H1 (cell line): ENCODE measurements around the gene ACKR1. TPM values are rescaled to one million over a fixed set of nuclear protein-coding genes. Genes with fewer than 3 reads are reported as not detected.

ENCODE experiments used
- CTCF ChIA-PET: fragments of 300-600 bp; sonication (Branson Sonifier 250); formaldehyde crosslinking; loops from one replicate; lab custom pipeline; 2021; ENCODE audit not compliant: partially characterized antibody; lab: Charles Lee
- POLR2A ChIA-PET: fragments of 300-600 bp; sonication (Branson Sonifier 250); formaldehyde crosslinking; loops from one replicate; lab custom pipeline; 2021; ENCODE audit warnings: inconsistent platforms; ENCODE audit not compliant: partially characterized antibody; lab: Charles Lee
- DNase-seq, 2 experiments: peaks; one replicate each; pipeline versions ENCODE4 v3.0.0 to v3.0.0-alpha.2; 2010 to 2022; ENCODE audit warnings: low spot score in 2 of 2, low read depth in 1 of 2, mixed read lengths in 1 of 2
- FAIRE-seq: peaks from 2 replicates; lab custom pipeline; 2011; peaks lifted over from hg19 to GRCh38; lab: Jason Lieb, UNC
- H2AFZ ChIP-seq: 2 replicates; pipeline ENCODE4 v1.8.1; 2012; ENCODE audit warnings: low read length, inconsistent platforms
- H2AK5ac ChIP-seq: 2 replicates; pipeline ENCODE4 v1.6.1; 2013; ENCODE audit warnings: low read depth, low read length
- H2BK120ac ChIP-seq: replicated peaks from 2 replicates; pipeline ENCODE3; 2013; ENCODE audit warnings: low read depth, low read length, inconsistent platforms
- H2BK12ac ChIP-seq: 2 replicates; pipeline ENCODE4 v1.6.1; 2013; ENCODE audit warnings: low read depth, low read length
- H2BK15ac ChIP-seq: 2 replicates; pipeline ENCODE4 v1.6.1; 2013; ENCODE audit warnings: low read length
- H2BK20ac ChIP-seq: 2 replicates; pipeline ENCODE4 v1.6.1; 2013; ENCODE audit warnings: low read length
- H2BK5ac ChIP-seq: 2 replicates; pipeline ENCODE4 v1.6.1; 2013; ENCODE audit warnings: low read depth, low read length
- H3K14ac ChIP-seq: 2 replicates; pipeline ENCODE4 v1.6.1; 2013; ENCODE audit warnings: inconsistent platforms; ENCODE audit not compliant: insufficient read length
- H3K18ac ChIP-seq: 2 replicates; pipeline ENCODE4 v1.6.1; 2013; ENCODE audit warnings: low read length; ENCODE audit errors: extremely low read depth
- H3K23ac ChIP-seq: 2 replicates; pipeline ENCODE4 v1.6.1; 2013; ENCODE audit warnings: inconsistent platforms; ENCODE audit not compliant: insufficient read length
- H3K23me2 ChIP-seq: 2 replicates; pipeline ENCODE4 v1.6.1; 2013; ENCODE audit warnings: low read depth, low read length
- H3K27ac ChIP-seq: 2 replicates; pipeline ENCODE4 v1.6.1; 2011; ENCODE audit warnings: low read depth, low read length, inconsistent platforms
- H3K27me3 ChIP-seq, 4 experiments: replicated peaks in 1 of 4; 1 replicate in 1 of 4; 2 replicates in 3 of 4; pipeline versions ENCODE4 v1.6.1 to v1.8.1; 2011 to 2013; ENCODE audit warnings: low read length in 3 of 4, mild to moderate bottlenecking in 3 of 4, inconsistent platforms in 2 of 4, mixed read lengths in 2 of 4, moderate library complexity in 1 of 4; ENCODE audit not compliant: control insufficient read depth in 3 of 4, insufficient read depth in 3 of 4; ENCODE audit errors: extremely low read depth in 1 of 4
- H3K36me3 ChIP-seq, 4 experiments: 2 replicates each; pipeline versions ENCODE4 v1.6.1 to v1.8.1; 2011 to 2013; ENCODE audit warnings: mild to moderate bottlenecking in 4 of 4, low read length in 3 of 4, moderate library complexity in 2 of 4, control low read depth in 1 of 4, inconsistent platforms in 1 of 4; ENCODE audit not compliant: insufficient read depth in 4 of 4, control insufficient read depth in 2 of 4
- H3K4ac ChIP-seq: replicated peaks from 2 replicates; pipeline ENCODE3; 2013; ENCODE audit warnings: low read length, low read depth, mixed read lengths, inconsistent platforms; ENCODE audit not compliant: insufficient read length
- H3K4me1 ChIP-seq, 4 experiments: replicated peaks in 1 of 4; 1 replicate in 1 of 4; 2 replicates in 3 of 4; pipeline versions ENCODE4 v1.6.1 to v1.8.1; 2011 to 2013; ENCODE audit warnings: low read length in 3 of 4, inconsistent platforms in 2 of 4, mixed read lengths in 1 of 4; ENCODE audit not compliant: insufficient read depth in 4 of 4, control insufficient read depth in 3 of 4
- H3K4me2 ChIP-seq, 2 experiments: 2 replicates each; pipeline versions ENCODE4 v1.6.1 to v1.8.1; 2011 to 2013; ENCODE audit warnings: low read depth in 2 of 2, low read length in 2 of 2, control low read depth in 1 of 2, inconsistent platforms in 1 of 2, mild to moderate bottlenecking in 1 of 2; ENCODE audit not compliant: insufficient read depth in 1 of 2
- H3K4me3 ChIP-seq, 4 experiments: fragments of 200-600, 300-600 bp in 1 of 4; sonication (generic), shearing (Covaris generic), sonication (Bioruptor Twin) in 1 of 4; 2 replicates each; pipeline versions ENCODE4 v1.5.1 to v1.8.1; 2011 to 2016; ENCODE audit warnings: low read length in 4 of 4, low read depth in 3 of 4, control low read depth in 2 of 4, inconsistent platforms in 2 of 4, mild to moderate bottlenecking in 2 of 4, mixed read lengths in 1 of 4, moderate library complexity in 1 of 4; ENCODE audit not compliant: insufficient read depth in 2 of 4; ENCODE audit errors: extremely low read depth in 1 of 4
- H3K56ac ChIP-seq: replicated peaks from 2 replicates; pipeline ENCODE3; 2013; ENCODE audit warnings: low read depth, mild to moderate bottlenecking, mixed read lengths, low read length, inconsistent platforms; ENCODE audit not compliant: insufficient read length
- H3K79me1 ChIP-seq: 2 replicates; pipeline ENCODE4 v1.6.1; 2013; ENCODE audit warnings: low read depth, low read length, control low read depth
- H3K79me2 ChIP-seq, 2 experiments: 2 replicates each; pipeline versions ENCODE4 v1.6.1 to v1.8.1; 2012 to 2013; ENCODE audit warnings: low read length in 2 of 2, mild to moderate bottlenecking in 2 of 2, inconsistent platforms in 1 of 2; ENCODE audit not compliant: insufficient read depth in 2 of 2, control insufficient read depth in 1 of 2
- H3K9ac ChIP-seq, 4 experiments: replicated peaks in 1 of 4; 1 replicate in 1 of 4; 2 replicates in 3 of 4; pipeline versions ENCODE4 v1.6.1 to v1.8.1; 2011 to 2013; ENCODE audit warnings: low read depth in 3 of 4, low read length in 3 of 4, control low read depth in 2 of 4, mild to moderate bottlenecking in 2 of 4, moderate library complexity in 2 of 4, inconsistent platforms in 1 of 4; ENCODE audit errors: extremely low read depth in 1 of 4
- H3K9me3 ChIP-seq, 2 experiments: 2 replicates each; pipeline versions ENCODE4 v1.6.1 to v1.8.1; 2012 to 2013; ENCODE audit warnings: mild to moderate bottlenecking in 2 of 2, moderate library complexity in 2 of 2, control low read depth in 1 of 2, inconsistent platforms in 1 of 2, low read depth in 1 of 2, low read length in 1 of 2, mixed read lengths in 1 of 2; ENCODE audit not compliant: insufficient read depth in 2 of 2
- H4K20me1 ChIP-seq, 2 experiments: replicated peaks in 1 of 2; 2 replicates each; pipeline versions ENCODE3 to v1.8.1; 2011 to 2013; ENCODE audit warnings: inconsistent platforms in 2 of 2, low read length in 2 of 2, mild to moderate bottlenecking in 1 of 2; ENCODE audit not compliant: insufficient read depth in 2 of 2, control insufficient read depth in 1 of 2
- H4K5ac ChIP-seq: 2 replicates; pipeline ENCODE4 v1.6.1; 2013; ENCODE audit warnings: low read length, low read depth, mixed read lengths, inconsistent platforms; ENCODE audit not compliant: insufficient read length
- H4K8ac ChIP-seq: 2 replicates; pipeline ENCODE4 v1.8.0; 2013; ENCODE audit warnings: mild to moderate bottlenecking, moderate library complexity, low read length, inconsistent platforms; ENCODE audit not compliant: insufficient read depth; ENCODE audit errors: extremely low read depth
- H4K91ac ChIP-seq: replicated peaks from 2 replicates; pipeline ENCODE3; 2013; ENCODE audit warnings: low read length, mixed read lengths, inconsistent platforms; ENCODE audit not compliant: insufficient read length
- CHD2 ChIP-seq: IDR thresholded peaks from 2 replicates; pipeline ENCODE4 v1.6.1; 2012; ENCODE audit warnings: low read length, improper control_type of control experiment
- CTCF ChIP-seq, 3 experiments: IDR thresholded peaks; 1 replicate in 2 of 3; 2 replicates in 1 of 3; pipeline versions ENCODE4 v1.5.1 to v1.6.1; 2011; ENCODE audit warnings: low read length in 3 of 3, mild to moderate bottlenecking in 3 of 3, inconsistent platforms in 2 of 3, low read depth in 1 of 3, moderate library complexity in 1 of 3; ENCODE audit not compliant: insufficient read depth in 1 of 3; ENCODE audit errors: control extremely low read depth in 1 of 3
- KDM1A ChIP-seq: fragments of 200-600, 300-600 bp; sonication (generic); IDR thresholded peaks from 2 replicates; pipeline ENCODE4 v1.7.1; 2016; ENCODE audit warnings: mild to moderate bottlenecking, low read length, borderline replicate concordance
- RAD21 ChIP-seq, 2 experiments: IDR thresholded peaks in 1 of 2; conservative IDR thresholded peaks in 1 of 2; 2 replicates each; pipeline ENCODE4 v1.6.1; 2011; ENCODE audit warnings: low read depth in 2 of 2, low read length in 2 of 2, improper control_type of control experiment in 1 of 2, inconsistent platforms in 1 of 2, mild to moderate bottlenecking in 1 of 2, moderate library complexity in 1 of 2
- SAP30 ChIP-seq: fragments of 300-600 bp; sonication (generic); IDR thresholded peaks from 2 replicates; pipeline ENCODE4 v1.7.1; 2012; ENCODE audit warnings: low read length, moderate library complexity, mild to moderate bottlenecking, inconsistent platforms; ENCODE audit not compliant: insufficient read depth, insufficient replicate concordance
- YY1 ChIP-seq: IDR thresholded peaks from 2 replicates; pipeline ENCODE4 v1.6.1; 2011; ENCODE audit warnings: low read depth, mild to moderate bottlenecking, low read length
- WGBS, 2 experiments: shearing (Covaris generic) in 1 of 2; methylation state at CpG; one replicate each; pipeline versions ENCODE4 v1.1.6 to v1.1.7; 2013 to 2015; ENCODE audit warnings: low lambda C conversion rate in 2 of 2, mixed read lengths in 2 of 2, inconsistent platforms in 1 of 2, low coverage in 1 of 2, missing lambda C conversion rate in 1 of 2; ENCODE audit not compliant: insufficient replicate concordance in 2 of 2, insufficient coverage in 1 of 2, insufficient read length in 1 of 2; ENCODE audit errors: extremely low coverage in 1 of 2, missing lambda C conversion rate in 1 of 2; 5-methylcytosine and 5-hydroxymethylcytosine counted together
- polyA plus RNA-seq, 7 experiments: library from polyadenylated mRNA; depleted of rRNA in 3 of 7; stranded (reverse) in 5 of 7; unstranded in 2 of 7; fragments of >200 nt in 5 of 7; fragments of 200-250 nt in 2 of 7; gene quantifications; 1 replicate in 5 of 7; 2 replicates in 1 of 7; 4 replicates in 1 of 7; pipeline versions ENCODE4 v1.2.1 to v1.2.3, GENCODE V29; 2011 to 2013; ENCODE audit warnings: missing spikeins in 2 of 7, mixed read lengths in 2 of 7
- total RNA-seq: library from RNA; stranded (reverse); fragmentation: NEBNext Ultra II Directional; extraction: Animal tissue kit (Norgen Biotek cat#: 25700); gene quantifications from 2 replicates; pipeline ENCODE4 v1.2.1, GENCODE V29; 2021

The ACKR1 gene
- total and polyA plus RNA-seq, 2 of the 8 experiments (the other 6 are each of a cell fraction or from before 2014, with no cell fraction given): 0.61 to 1.00 TPM

GRCh38 chr1:159214149-159214760, 9.6 kb downstream of the ACKR1 start:
- no peaks in the 10 kb centered on the region for H3K79me2 ChIP-seq
- H4K8ac ChIP-seq: no peak overlapping the region
- no peak overlapping the region for H2BK15ac ChIP-seq
- H2BK5ac ChIP-seq: no peak overlapping the region
- H3K56ac ChIP-seq: no peak overlapping the region
- H3K23me2 ChIP-seq: no peaks in the 10 kb centered on the region
- H3K27me3 ChIP-seq: no peaks in the 10 kb centered on the region
- no peaks in the 10 kb centered on the region for H3K9me3 ChIP-seq
- H4K5ac ChIP-seq: no peak overlapping the region
- FAIRE-seq (no peak), DNase-seq (peak in 1 of 2 experiments; percentile 65)
- no peak overlapping the region for H2AK5ac ChIP-seq
- peak; percentile 77 to 89 (median 88) for TF ChIP-seq CTCF (IDR thresholded peaks at IDR 0.05; ENCODE audit: control extremely low read depth in 1 of 3, insufficient read depth in 1 of 3, low read depth in 1 of 3, low read length in 3 of 3)
- no peak for TF ChIP-seq CHD2
- peak; percentile 82 to 85 for TF ChIP-seq RAD21 (IDR thresholded peaks at IDR 0.05 in 1 of 2, conservative IDR thresholded peaks at IDR 0.05 in 1 of 2; ENCODE audit: low read depth in 2 of 2, low read length in 2 of 2)
- TF ChIP-seq YY1: 0 out of 2 replicates have a peak, but pooled peaks have one; percentile 8
- TF ChIP-seq KDM1A: no peak
- no peak for TF ChIP-seq SAP30
- H2BK20ac ChIP-seq: no peak overlapping the region
- ChIA-PET POLR2A (interaction anchor here (0.7 kb wide), 1 partner anchor 37 kb away, joined by 3 read pairs; no protein-coding TSS in a partner anchor), CTCF (interaction anchor here (0.6 to 26.6 kb wide), 25 partner anchors 12 to 1212 kb away, joined by 3 to 660 read pairs (median 4); partner anchors contain the start of genes ACKR1 and CADM3)
- H3K4ac ChIP-seq: no peak overlapping the region
- no peak overlapping the region for H3K4me2 ChIP-seq
- H3K4me3 ChIP-seq: no peak overlapping the region
- no peak overlapping the region for H2BK120ac ChIP-seq
- peaks cover 6 to 14% (median 11%) of the 10 kb centered on the region in 4 experiments for H3K4me1 ChIP-seq
- no peaks in the 10 kb centered on the region for H3K36me3 ChIP-seq
- H3K27ac ChIP-seq: no peak overlapping the region
- no peak overlapping the region for H3K14ac ChIP-seq
- H2BK12ac ChIP-seq: no peak overlapping the region
- H3K9ac ChIP-seq: no peak overlapping the region
- H2AFZ ChIP-seq: no peak overlapping the region
- no peak overlapping the region for H4K91ac ChIP-seq
- H4K20me1 ChIP-seq: no peaks in the 10 kb centered on the region
- no peak overlapping the region for H3K23ac ChIP-seq
- no peaks in the 10 kb centered on the region for H3K79me1 ChIP-seq
- WGBS, 2 experiments: 19% methylated on average over 5 of the region's 5 CpGs; no CpG with 5 or more reads in 1 of the 2 experiments
- H3K18ac ChIP-seq: no peak overlapping the region
